Coronary artery (tissue), 2 donors: ENCODE results near the gene SPDYC.

Experiments used
- DNase-seq: peaks from one replicate; pipeline ENCODE4 v3.0.0-alpha.2; 2017; ENCODE audit warnings: low spot score
- H3K27ac ChIP-seq, 2 donors: fragments of 200-600 bp; sonication (generic); one replicate each; pipeline ENCODE4 v1.5.1; 2016 to 2019
- H3K4me3 ChIP-seq: fragments of 200-600 bp; sonication (generic); 2 replicates; pipeline ENCODE4 v1.5.1; 2016; ENCODE audit warnings: mild to moderate bottlenecking, moderate library complexity
- TF ChIP-seq, protein P1 (sequence below): fragments of 200-600 bp; sonication (generic); IDR thresholded peaks from one replicate; pipeline ENCODE4 v1.5.1; 2019; ENCODE audit warnings: antibody characterized with exemption

The SPDYC gene

DNA sequence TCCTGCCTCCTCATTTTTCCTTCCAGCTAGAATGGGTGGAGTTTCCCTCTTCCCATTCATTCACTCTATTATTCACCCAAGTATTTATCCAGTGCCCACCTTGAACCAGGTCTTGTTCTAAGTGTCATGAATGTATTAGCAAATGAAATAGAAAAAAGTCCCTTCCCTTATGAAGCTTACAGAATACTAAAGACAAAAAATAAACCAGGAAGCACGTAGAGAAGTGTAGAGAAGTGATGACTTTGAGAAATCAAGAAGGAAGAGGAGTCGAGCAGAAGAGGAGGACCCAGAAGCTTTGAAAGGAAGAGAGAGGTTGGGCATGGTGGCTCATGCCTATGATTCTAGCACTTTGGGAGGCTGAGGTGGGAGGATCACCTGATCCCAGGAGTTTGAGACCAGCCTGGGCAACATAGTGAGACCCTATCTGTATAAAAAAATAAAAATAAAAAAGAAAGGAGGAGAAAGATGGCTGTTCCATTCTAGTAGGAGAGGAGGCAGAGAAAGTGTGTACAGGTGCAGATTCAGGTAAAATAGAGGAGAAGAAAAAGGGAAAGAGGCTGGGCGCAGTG is 18.6 kb upstream of the SPDYC start:
- Histone ChIP-seq H3K27ac (peak overlapping the region; percentile 29 to 75), H3K4me3 (no peak overlapping the region)
- DNase-seq: no peak
- TF ChIP-seq, protein P1, sequence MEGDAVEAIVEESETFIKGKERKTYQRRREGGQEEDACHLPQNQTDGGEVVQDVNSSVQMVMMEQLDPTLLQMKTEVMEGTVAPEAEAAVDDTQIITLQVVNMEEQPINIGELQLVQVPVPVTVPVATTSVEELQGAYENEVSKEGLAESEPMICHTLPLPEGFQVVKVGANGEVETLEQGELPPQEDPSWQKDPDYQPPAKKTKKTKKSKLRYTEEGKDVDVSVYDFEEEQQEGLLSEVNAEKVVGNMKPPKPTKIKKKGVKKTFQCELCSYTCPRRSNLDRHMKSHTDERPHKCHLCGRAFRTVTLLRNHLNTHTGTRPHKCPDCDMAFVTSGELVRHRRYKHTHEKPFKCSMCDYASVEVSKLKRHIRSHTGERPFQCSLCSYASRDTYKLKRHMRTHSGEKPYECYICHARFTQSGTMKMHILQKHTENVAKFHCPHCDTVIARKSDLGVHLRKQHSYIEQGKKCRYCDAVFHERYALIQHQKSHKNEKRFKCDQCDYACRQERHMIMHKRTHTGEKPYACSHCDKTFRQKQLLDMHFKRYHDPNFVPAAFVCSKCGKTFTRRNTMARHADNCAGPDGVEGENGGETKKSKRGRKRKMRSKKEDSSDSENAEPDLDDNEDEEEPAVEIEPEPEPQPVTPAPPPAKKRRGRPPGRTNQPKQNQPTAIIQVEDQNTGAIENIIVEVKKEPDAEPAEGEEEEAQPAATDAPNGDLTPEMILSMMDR: no peak

DNA sequence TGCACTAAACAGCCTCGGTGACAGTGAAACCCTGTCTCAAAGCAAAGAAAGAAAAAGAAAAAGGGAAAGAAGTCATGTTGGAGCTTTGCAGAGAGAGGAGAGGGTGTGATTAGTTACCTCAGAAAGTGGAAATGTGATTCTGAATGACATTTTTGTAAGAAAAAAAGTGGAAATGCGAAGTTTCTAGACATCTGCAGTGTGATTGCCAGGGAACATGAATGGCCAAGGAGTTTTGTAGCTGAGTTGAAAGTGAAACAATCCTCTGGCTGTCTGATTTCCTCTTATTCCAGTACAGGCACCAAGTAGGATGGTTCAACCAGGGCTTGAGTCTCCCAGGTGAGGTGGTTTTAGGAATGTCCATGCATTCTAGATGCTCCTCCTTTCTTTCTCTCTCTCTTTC is 17.9 kb upstream of the SPDYC start:
- no peak for DNase-seq
- TF ChIP-seq, protein P1: no peak
- Histone ChIP-seq H3K4me3 (no peak overlapping the region), H3K27ac (no peak overlapping the region)

DNA sequence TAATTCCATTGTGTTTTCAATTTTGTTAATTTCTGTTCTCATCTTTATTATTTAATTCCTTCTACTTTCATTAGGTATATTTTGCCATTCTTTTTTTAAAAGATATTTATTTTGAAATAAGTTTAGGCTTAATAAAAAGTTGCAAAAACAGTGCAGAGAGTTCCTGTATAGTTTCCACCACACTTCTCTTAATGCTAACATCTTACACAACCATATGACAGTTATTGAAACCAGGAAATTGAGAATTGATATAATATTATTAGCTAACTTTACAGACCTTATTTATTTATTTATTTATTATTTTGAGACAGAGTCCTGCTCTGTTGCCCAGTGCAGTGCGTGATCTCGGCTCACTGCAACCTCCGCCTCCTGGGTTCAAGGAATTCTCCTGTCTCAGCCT is 13.8 kb upstream of the SPDYC start:
- H3K27ac ChIP-seq: no peak overlapping the region
- H3K4me3 ChIP-seq: no peak overlapping the region
- TF ChIP-seq, protein P1: no peak
- DNase-seq: no peak

DNA sequence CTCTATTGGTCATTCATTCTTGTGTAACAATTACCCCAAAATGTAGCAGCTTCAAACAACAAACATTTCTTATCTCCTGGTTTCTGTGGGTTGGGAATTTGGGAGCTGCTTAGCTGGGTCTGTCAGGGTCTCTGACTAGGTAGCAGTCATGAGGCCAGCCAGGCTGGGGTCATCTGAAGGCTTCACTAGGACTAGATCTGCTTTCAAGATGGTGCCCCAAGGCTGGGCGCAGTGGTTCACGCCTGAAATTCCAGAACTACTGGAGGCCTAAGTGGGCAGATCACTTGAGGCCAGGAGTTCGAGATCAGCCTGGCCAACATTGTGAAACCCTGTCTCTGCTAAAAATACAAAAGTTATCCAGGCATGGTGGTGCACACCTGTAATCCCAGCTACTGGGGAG is 13.1 kb upstream of the SPDYC start:
- TF ChIP-seq, protein P1: no peak
- no peak overlapping the region for H3K4me3 ChIP-seq
- H3K27ac ChIP-seq: no peak overlapping the region
- DNase-seq: no peak

DNA sequence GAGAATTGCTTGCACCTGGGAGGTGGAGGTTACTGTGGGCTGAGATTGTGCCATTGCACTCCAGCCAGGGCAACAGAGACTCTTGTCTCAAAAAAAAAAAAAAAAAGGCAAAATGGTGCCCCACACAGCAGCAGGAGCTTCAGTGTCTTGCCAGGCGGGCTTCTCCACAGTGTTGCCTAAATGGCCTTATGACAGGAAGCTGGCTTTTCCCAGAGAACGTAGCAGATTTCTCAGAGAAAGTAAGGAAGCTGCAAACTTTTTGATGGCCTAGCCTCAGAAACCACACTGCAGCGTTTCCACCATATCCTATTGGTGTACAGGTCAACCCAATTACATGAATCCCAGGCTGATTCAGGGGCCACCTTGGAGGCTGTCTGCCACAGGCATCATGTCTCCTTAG is 12.7 kb upstream of the SPDYC start:
- H3K4me3 ChIP-seq: no peak overlapping the region
- H3K27ac ChIP-seq: no peak overlapping the region
- DNase-seq: no peak
- TF ChIP-seq, protein P1: no peak

DNA sequence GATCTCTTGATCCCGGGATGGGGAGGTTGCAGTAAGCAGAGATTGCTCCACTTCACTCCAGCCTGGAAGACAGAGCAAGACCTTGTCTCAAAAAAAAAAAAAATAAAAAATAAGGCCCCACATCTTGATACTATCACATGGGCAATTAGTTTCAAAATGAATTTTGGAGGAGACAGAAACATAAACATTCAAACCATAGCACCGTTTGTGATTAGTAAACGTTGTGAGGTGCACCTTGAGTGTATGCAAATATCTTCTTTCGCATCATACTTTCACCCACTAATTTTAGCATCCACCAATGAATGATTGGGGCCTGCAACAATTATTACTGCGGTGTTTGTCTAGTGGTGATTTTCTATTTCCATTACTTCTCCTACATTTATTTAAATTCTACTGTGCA is 11.0 kb upstream of the SPDYC start:
- no peak overlapping the region for H3K27ac ChIP-seq
- H3K4me3 ChIP-seq: no peak overlapping the region
- TF ChIP-seq, protein P1: no peak
- DNase-seq: no peak

DNA sequence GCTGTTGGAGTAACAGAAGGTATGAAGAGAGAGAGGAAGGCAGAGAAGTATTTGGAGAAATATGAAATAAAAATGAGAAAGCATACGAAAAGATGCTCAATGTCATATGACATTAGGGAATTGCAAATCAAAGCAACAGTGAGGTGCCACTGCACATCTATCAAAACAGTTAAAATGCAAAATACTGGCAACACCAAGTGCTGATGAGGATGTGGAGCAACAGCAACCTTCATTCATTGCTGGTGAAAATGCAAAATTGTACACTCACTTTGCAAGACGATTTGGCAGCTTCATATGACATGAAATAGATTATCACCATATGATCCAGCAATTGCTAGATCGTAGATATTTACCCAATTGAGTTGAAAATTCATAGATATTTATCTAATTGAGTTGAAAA is 9.4 kb upstream of the SPDYC start:
- no peak for DNase-seq
- H3K27ac ChIP-seq: no peak overlapping the region
- H3K4me3 ChIP-seq: no peak overlapping the region
- TF ChIP-seq, protein P1: no peak
